ENCODE results near the gene MAT2A. TPM values are rescaled to one million over a fixed set of nuclear protein-coding genes. Genes with fewer than 3 reads are reported as not detected.

Gene MAT2A
- total and polyA plus RNA-seq, 9 of the 15 experiments (the other 6 are each of a cell fraction or from before 2014, with no cell fraction given), result 130 to 1,027 (median 240) TPM

- FAIRE-seq (no peak), ATAC-seq (peak; percentile 35), DNase-seq (ENCODE audit: extremely low read depth in 1 of 4, low spot score in 3 of 4) (no peak)
- no peak overlapping the region for H3K4me2 ChIP-seq (ENCODE audit: insufficient read depth, low read length)
- TF ChIP-seq CXXC5 (CRISPR knock-in tag; IDR thresholded peaks at IDR 0.05) (0 out of 2 replicates have a peak, but pooled peaks have one; percentile 6), MCM2 (IDR thresholded peaks at IDR 0.05; ENCODE audit: low read depth) (no peak), SAFB (IDR thresholded peaks at IDR 0.05; ENCODE audit: borderline replicate concordance, low read depth, low read length) (no peak), RAD21 (CRISPR knock-in tag; conservative IDR thresholded peaks at IDR 0.05 in 1 of 2, IDR thresholded peaks at IDR 0.05 in 1 of 2) (peak in 1 of 2 experiments; percentile 52; a peak in 2 of 4 replicates), MEIS2 (IDR thresholded peaks at IDR 0.05; ENCODE audit: partially characterized antibody) (peak; percentile 59), ZNF263 (CRISPR knock-in tag; IDR thresholded peaks at IDR 0.05; ENCODE audit: borderline replicate concordance) (peak; percentile 46; the same call in 1 of the 2 replicates), ZNF57 (CRISPR knock-in tag; IDR thresholded peaks at IDR 0.05) (no peak), EGR1 (conservative IDR thresholded peaks at IDR 0.05) (no peak)
- TF ChIP-seq, protein P1, sequence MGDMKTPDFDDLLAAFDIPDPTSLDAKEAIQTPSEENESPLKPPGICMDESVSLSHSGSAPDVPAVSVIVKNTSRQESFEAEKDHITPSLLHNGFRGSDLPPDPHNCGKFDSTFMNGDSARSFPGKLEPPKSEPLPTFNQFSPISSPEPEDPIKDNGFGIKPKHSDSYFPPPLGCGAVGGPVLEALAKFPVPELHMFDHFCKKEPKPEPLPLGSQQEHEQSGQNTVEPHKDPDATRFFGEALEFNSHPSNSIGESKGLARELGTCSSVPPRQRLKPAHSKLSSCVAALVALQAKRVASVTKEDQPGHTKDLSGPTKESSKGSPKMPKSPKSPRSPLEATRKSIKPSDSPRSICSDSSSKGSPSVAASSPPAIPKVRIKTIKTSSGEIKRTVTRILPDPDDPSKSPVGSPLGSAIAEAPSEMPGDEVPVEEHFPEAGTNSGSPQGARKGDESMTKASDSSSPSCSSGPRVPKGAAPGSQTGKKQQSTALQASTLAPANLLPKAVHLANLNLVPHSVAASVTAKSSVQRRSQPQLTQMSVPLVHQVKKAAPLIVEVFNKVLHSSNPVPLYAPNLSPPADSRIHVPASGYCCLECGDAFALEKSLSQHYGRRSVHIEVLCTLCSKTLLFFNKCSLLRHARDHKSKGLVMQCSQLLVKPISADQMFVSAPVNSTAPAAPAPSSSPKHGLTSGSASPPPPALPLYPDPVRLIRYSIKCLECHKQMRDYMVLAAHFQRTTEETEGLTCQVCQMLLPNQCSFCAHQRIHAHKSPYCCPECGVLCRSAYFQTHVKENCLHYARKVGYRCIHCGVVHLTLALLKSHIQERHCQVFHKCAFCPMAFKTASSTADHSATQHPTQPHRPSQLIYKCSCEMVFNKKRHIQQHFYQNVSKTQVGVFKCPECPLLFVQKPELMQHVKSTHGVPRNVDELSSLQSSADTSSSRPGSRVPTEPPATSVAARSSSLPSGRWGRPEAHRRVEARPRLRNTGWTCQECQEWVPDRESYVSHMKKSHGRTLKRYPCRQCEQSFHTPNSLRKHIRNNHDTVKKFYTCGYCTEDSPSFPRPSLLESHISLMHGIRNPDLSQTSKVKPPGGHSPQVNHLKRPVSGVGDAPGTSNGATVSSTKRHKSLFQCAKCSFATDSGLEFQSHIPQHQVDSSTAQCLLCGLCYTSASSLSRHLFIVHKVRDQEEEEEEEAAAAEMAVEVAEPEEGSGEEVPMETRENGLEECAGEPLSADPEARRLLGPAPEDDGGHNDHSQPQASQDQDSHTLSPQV (IDR thresholded peaks at IDR 0.05), result 0 out of 2 replicates have a peak, but pooled peaks have one; percentile 53
- TF ChIP-seq, protein P2, sequence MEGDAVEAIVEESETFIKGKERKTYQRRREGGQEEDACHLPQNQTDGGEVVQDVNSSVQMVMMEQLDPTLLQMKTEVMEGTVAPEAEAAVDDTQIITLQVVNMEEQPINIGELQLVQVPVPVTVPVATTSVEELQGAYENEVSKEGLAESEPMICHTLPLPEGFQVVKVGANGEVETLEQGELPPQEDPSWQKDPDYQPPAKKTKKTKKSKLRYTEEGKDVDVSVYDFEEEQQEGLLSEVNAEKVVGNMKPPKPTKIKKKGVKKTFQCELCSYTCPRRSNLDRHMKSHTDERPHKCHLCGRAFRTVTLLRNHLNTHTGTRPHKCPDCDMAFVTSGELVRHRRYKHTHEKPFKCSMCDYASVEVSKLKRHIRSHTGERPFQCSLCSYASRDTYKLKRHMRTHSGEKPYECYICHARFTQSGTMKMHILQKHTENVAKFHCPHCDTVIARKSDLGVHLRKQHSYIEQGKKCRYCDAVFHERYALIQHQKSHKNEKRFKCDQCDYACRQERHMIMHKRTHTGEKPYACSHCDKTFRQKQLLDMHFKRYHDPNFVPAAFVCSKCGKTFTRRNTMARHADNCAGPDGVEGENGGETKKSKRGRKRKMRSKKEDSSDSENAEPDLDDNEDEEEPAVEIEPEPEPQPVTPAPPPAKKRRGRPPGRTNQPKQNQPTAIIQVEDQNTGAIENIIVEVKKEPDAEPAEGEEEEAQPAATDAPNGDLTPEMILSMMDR (IDR thresholded peaks at IDR 0.05 in 2 of 3, conservative IDR thresholded peaks at IDR 0.05 in 1 of 3; ENCODE audit: insufficient read depth in 2 of 3, low read depth in 1 of 3, low read length in 3 of 3), result peak in 2 of 3 experiments; percentile 15 to 26; a peak in 2 of 6 replicates
- TF ChIP-seq, protein P3, sequence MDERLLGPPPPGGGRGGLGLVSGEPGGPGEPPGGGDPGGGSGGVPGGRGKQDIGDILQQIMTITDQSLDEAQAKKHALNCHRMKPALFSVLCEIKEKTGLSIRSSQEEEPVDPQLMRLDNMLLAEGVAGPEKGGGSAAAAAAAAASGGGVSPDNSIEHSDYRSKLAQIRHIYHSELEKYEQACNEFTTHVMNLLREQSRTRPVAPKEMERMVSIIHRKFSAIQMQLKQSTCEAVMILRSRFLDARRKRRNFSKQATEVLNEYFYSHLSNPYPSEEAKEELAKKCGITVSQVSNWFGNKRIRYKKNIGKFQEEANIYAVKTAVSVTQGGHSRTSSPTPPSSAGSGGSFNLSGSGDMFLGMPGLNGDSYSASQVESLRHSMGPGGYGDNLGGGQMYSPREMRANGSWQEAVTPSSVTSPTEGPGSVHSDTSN (CRISPR knock-in tag; IDR thresholded peaks at IDR 0.05; ENCODE audit: low read depth), result no peak
- TF ChIP-seq, protein P3 (tag; conservative IDR thresholded peaks at IDR 0.05; ENCODE audit: low read depth), result peak; percentile 44; the same call in 1 of the 2 replicates
- no peaks in the 10 kb centered on the region for H4K20me1 ChIP-seq (replicated peaks; ENCODE audit: control insufficient read depth, insufficient read depth, low read length)
- H3K79me2 ChIP-seq (ENCODE audit: control insufficient read depth, insufficient read depth, low read length), result peaks cover 5% of the 10 kb centered on the region
- H3K9me1 ChIP-seq (ENCODE audit: control insufficient read depth, insufficient read depth, low read length), result no peaks in the 10 kb centered on the region
- no peaks in the 10 kb centered on the region for H3K36me3 ChIP-seq (ENCODE audit: control insufficient read depth, insufficient read depth, low read length)
- CTCF ChIA-PET (ENCODE audit: low intra/inter-chr PET ratio), result no interaction called here
- WGBS (ENCODE audit: insufficient coverage, low coverage, missing lambda C conversion rate), result 83% methylated on average over 17 of the region's 17 CpGs
- H3K9me3 ChIP-seq (replicated peaks; ENCODE audit: control insufficient read depth, insufficient read depth, low read depth, low read length), result no peaks in the 10 kb centered on the region
- intact Hi-C loops (cut with micrococcal nuclease), result no loop called here
- H3K9ac ChIP-seq (ENCODE audit: insufficient read depth in 1 of 2, low read depth in 2 of 2, low read length in 2 of 2), result peak overlapping the region in 1 of 2 experiments; percentile 45; a peak in 1 of 4 replicates
- H3K27ac ChIP-seq (ENCODE audit: extremely low read depth, low read depth, low read length), result peak overlapping the region; percentile 33; the same call in 1 of the 3 replicates
- in situ Hi-C loops (cut with MboI), result no loop called here
- H3K27me3 ChIP-seq (ENCODE audit: control insufficient read depth in 2 of 2, insufficient read depth in 2 of 2, low read length in 2 of 2), result no peaks in the 10 kb centered on the region
- peak overlapping the region; percentile 29 for H2AFZ ChIP-seq (ENCODE audit: low read depth, low read length)
- POLR2A ChIA-PET, result interaction anchor here (0.6 to 4.0 kb wide), 6 partner anchors 15 to 75 kb away, joined by 3 to 23 read pairs (median 4); partner anchors contain the start of gene MAT2A
- BruUV-seq (replicated peaks), result no TSS peak
- H3K4me1 ChIP-seq (replicated peaks in 1 of 2; ENCODE audit: control insufficient read depth in 2 of 2, insufficient read depth in 2 of 2, low read length in 2 of 2), result peaks cover 44 to 47% of the 10 kb centered on the region in 2 experiments
- no peak overlapping the region for H3K4me3 ChIP-seq
These were observed 35.7 kb upstream of the MAT2A start for GRCh38 chr2:85503168-85503850.

All from K562 (cell line).